NCI-H128 (cell line): ENCODE data around the gene ALG9.
"Not testable (repeated sequence)": the region's sequence is repeated elsewhere in the genome, so short reads cannot be mapped to it uniquely, and the experiment has no call there.

Source experiments
- DNase-seq: peaks from one replicate; lab custom pipeline; 2025; ENCODE audit not compliant: unreplicated experiment; lab: John Stamatoyannopoulos, UW

The ALG9 gene

GRCh38 chr11:111870886-111871692 is at the start of gene ALG9:
Gene ALG9, minus strand, starts transcription at chr11:111871581. Its CDS starts 99 bp downstream, at chr11:111871482.
- DNase-seq, result peak; percentile 33

- no peak for DNase-seq
Observed at GRCh38 chr11:111920908-111921307, 49.5 kb upstream of the ALG9 start.

GRCh38 chr11:111918390-111919256 is 47.2 kb upstream of the ALG9 start, which contains the start of gene C11orf52:
Gene C11orf52, plus strand, starts transcription at chr11:111918913. Its CDS starts 60 bp downstream, at chr11:111918973.
- peak; percentile 80 for DNase-seq

GRCh38 chr11:111917788-111918187 is 46.4 kb upstream of the ALG9 start:
- no peak for DNase-seq

GRCh38 chr11:111917312-111917711 is 45.9 kb upstream of the ALG9 start:
- no peak for DNase-seq

GRCh38 chr11:111916768-111917167 is 45.4 kb upstream of the ALG9 start:
- DNase-seq, result no peak

- DNase-seq, result no peak
Observed at GRCh38 chr11:111913997-111914396, 42.6 kb upstream of the ALG9 start.

- DNase-seq, result no peak
Observed at GRCh38 chr11:111913031-111913861, 41.9 kb upstream of the ALG9 start.

GRCh38 chr11:111912535-111912934 is 41.2 kb upstream of the ALG9 start, which contains the start of gene HSPB2:
Gene HSPB2, plus strand, starts transcription at chr11:111912734. Its CDS starts 96 bp downstream, at chr11:111912830.
- DNase-seq, result no peak

GRCh38 chr11:111911563-111912401 is 40.4 kb upstream of the ALG9 start, which contains the start of gene CRYAB:
Gene CRYAB, minus strand, starts transcription at chr11:111911770. Its CDS starts 46 bp downstream, at chr11:111911724.
- DNase-seq, result no peak

GRCh38 chr11:111910676-111911562 is 39.5 kb upstream of the ALG9 start:
- no peak for DNase-seq

GRCh38 chr11:111909378-111909777 is 38.0 kb upstream of the ALG9 start:
- no peak for DNase-seq

- no peak for DNase-seq
Observed at GRCh38 chr11:111908639-111909305, 37.4 kb upstream of the ALG9 start.

GRCh38 chr11:111906680-111907079 is 35.3 kb upstream of the ALG9 start:
- DNase-seq, result no peak

GRCh38 chr11:111905411-111905810 is 34.0 kb upstream of the ALG9 start:
- no peak for DNase-seq

- no peak for DNase-seq
Observed at GRCh38 chr11:111886844-111887243, 15.5 kb upstream of the ALG9 start.

- no peak for DNase-seq
Observed at GRCh38 chr11:111886032-111886431, 14.7 kb upstream of the ALG9 start.

- DNase-seq, result not testable (repeated sequence)
Observed at GRCh38 chr11:111885053-111885452, 13.7 kb upstream of the ALG9 start.
